Activated CD4-positive, CD25-positive, alpha-beta regulatory T cell treated with anti-CD3 and anti-CD28 coated beads, Interleukin-2, amount 50 U/mL, for 72 hours (primary cell): ENCODE results near the gene LRFN2.

Experiments used
- DNase-seq: peaks from one replicate; pipeline ENCODE4 v3.0.0; 2021

LRFN2 gene

GRCh38 chr6:40587240-40588069 lies at the start of gene LRFN2:
Gene LRFN2, minus strand, starts transcription at chr6:40587364.
- DNase-seq = peak; percentile 62

GRCh38 chr6:40634429-40634828 lies 47.3 kb upstream of the LRFN2 start:
- DNase-seq = no peak

GRCh38 chr6:40631744-40632143 lies 44.6 kb upstream of the LRFN2 start:
- no peak for DNase-seq

- DNase-seq = no peak
Measured at GRCh38 chr6:40630488-40630887, 43.3 kb upstream of the LRFN2 start.

GRCh38 chr6:40630051-40630450 lies 42.9 kb upstream of the LRFN2 start:
- DNase-seq = no peak

- no peak for DNase-seq
Measured at GRCh38 chr6:40629463-40629862, 42.3 kb upstream of the LRFN2 start.

GRCh38 chr6:40627316-40627715 lies 40.2 kb upstream of the LRFN2 start:
- no peak for DNase-seq

- no peak for DNase-seq
Measured at GRCh38 chr6:40626886-40627285, 39.7 kb upstream of the LRFN2 start.

GRCh38 chr6:40623932-40624331 lies 36.8 kb upstream of the LRFN2 start:
- no peak for DNase-seq

- DNase-seq = no peak
Measured at GRCh38 chr6:40623178-40623577, 36.0 kb upstream of the LRFN2 start.

GRCh38 chr6:40620574-40621240 lies 33.5 kb upstream of the LRFN2 start:
- no peak for DNase-seq

GRCh38 chr6:40614671-40615070 lies 27.5 kb upstream of the LRFN2 start:
- DNase-seq = no peak

GRCh38 chr6:40611912-40612311 lies 24.7 kb upstream of the LRFN2 start:
- no peak for DNase-seq

- DNase-seq = no peak
Measured at GRCh38 chr6:40611434-40611833, 24.3 kb upstream of the LRFN2 start.

- DNase-seq = no peak
Measured at GRCh38 chr6:40610229-40610628, 23.1 kb upstream of the LRFN2 start.

GRCh38 chr6:40606981-40607380 lies 19.8 kb upstream of the LRFN2 start:
- no peak for DNase-seq

GRCh38 chr6:40606526-40606925 lies 19.4 kb upstream of the LRFN2 start:
- no peak for DNase-seq

GRCh38 chr6:40604082-40604481 lies 16.9 kb upstream of the LRFN2 start:
- DNase-seq = no peak

GRCh38 chr6:40599555-40599954 lies 12.4 kb upstream of the LRFN2 start:
- DNase-seq = no peak

- DNase-seq = no peak
Measured at GRCh38 chr6:40598516-40598915, 11.4 kb upstream of the LRFN2 start.

- no peak for DNase-seq
Measured at GRCh38 chr6:40597301-40597700, 10.1 kb upstream of the LRFN2 start.

GRCh38 chr6:40588480-40588879 lies 1.3 kb upstream of the LRFN2 start:
- DNase-seq = no peak

GRCh38 chr6:40588070-40588384 lies 863 bp upstream of the LRFN2 start:
- DNase-seq = no peak

- DNase-seq = no peak
Measured at GRCh38 chr6:40586369-40587201, 579 bp downstream of the LRFN2 start.
